Spleen (tissue), 11 donors: ENCODE results near the gene AKAP6. TPM values are rescaled to one million over a fixed set of nuclear protein-coding genes. Genes with fewer than 3 reads are reported as not detected.

ENCODE experiments used
- DNase-seq: peaks from one replicate; pipeline ENCODE4 v3.0.0-alpha.2; 2020
- H3K27ac ChIP-seq, 8 donors: fragments of 200-600 bp; sonication (generic) in 7 of 8; 1 replicate in 4 of 8; 2 replicates in 4 of 8; pipeline versions ENCODE4 v1.5.0 to v1.8.0; 2016 to 2021; ENCODE audit warnings: inconsistent platforms in 4 of 8, mild to moderate bottlenecking in 4 of 8, moderate library complexity in 1 of 8
- H3K27me3 ChIP-seq, 7 donors: fragments of 200-600 bp; sonication (generic) in 6 of 7; replicated peaks in 1 of 7; 1 replicate in 4 of 7; 2 replicates in 3 of 7; pipeline versions ENCODE4 v1.5.0 to v1.8.0; 2016 to 2021; ENCODE audit warnings: inconsistent platforms in 3 of 7, mild to moderate bottlenecking in 1 of 7
- H3K36me3 ChIP-seq, 6 donors: fragments of 200-600 bp; sonication (generic) in 5 of 6; 1 replicate in 4 of 6; 2 replicates in 2 of 6; pipeline versions ENCODE4 v1.5.0 to v1.8.0; 2016 to 2021; ENCODE audit warnings: inconsistent platforms in 2 of 6
- H3K4me1 ChIP-seq, 6 donors: fragments of 200-600 bp; sonication (generic) in 5 of 6; 1 replicate in 3 of 6; 2 replicates in 3 of 6; pipeline versions ENCODE4 v1.5.0 to v1.8.0; 2016 to 2021; ENCODE audit warnings: inconsistent platforms in 3 of 6
- H3K4me3 ChIP-seq, 8 donors: fragments of 200-600 bp; sonication (generic) in 7 of 8; 1 replicate in 4 of 8; 2 replicates in 4 of 8; pipeline versions ENCODE4 v1.5.0 to v1.8.0; 2016 to 2021; ENCODE audit warnings: inconsistent platforms in 4 of 8, mild to moderate bottlenecking in 4 of 8, moderate library complexity in 2 of 8
- H3K9me3 ChIP-seq, 8 donors: fragments of 200-600 bp; sonication (generic) in 7 of 8; 1 replicate in 4 of 8; 2 replicates in 4 of 8; pipeline versions ENCODE4 v1.5.0 to v1.8.0; 2016 to 2021; ENCODE audit warnings: inconsistent platforms in 4 of 8
- POLR2A ChIP-seq, 3 donors: fragments of 450-650 bp; IDR thresholded peaks; one replicate each; pipeline ENCODE4 v1.5.1; 2017; ENCODE audit warnings: antibody characterized with exemption in 3 of 3, mild to moderate bottlenecking in 1 of 3
- POLR2AphosphoS5 ChIP-seq, 3 donors: sonication (generic); formaldehyde crosslinking; IDR thresholded peaks; one replicate each; pipeline ENCODE4 v1.5.1; 2017; ENCODE audit warnings: antibody characterized with exemption in 3 of 3
- WGBS, 5 donors: extraction: QIAGEN DNeasy Blood & Tissue Kit in 3 of 5; methylation state at CpG; one replicate each; pipeline versions ENCODE4 v1.1.5 to v1.1.7; 2013 to 2018; 5-methylcytosine and 5-hydroxymethylcytosine counted together
- intact Hi-C: fragments of 100-400 bp; cut with DNase I; formaldehyde crosslinking; loops from one replicate; pipeline ENCODE4 v1.15.0; 2023; ENCODE audit warnings: low total_unique reads
- polyA plus RNA-seq, 3 donors: library from polyadenylated mRNA; stranded (reverse); fragments of 200-250 nt; gene quantifications; one replicate each; pipeline ENCODE4 v1.2.1, GENCODE V29; 2013
- total RNA-seq, 7 donors: library from RNA; depleted of rRNA in 3 of 7; stranded (reverse); fragments of >200 nt in 3 of 7; fragmentation: NEBNext Ultra II Directional in 4 of 7; extraction: Animal tissue kit (Norgen Biotek cat#: 25700) in 4 of 7; gene quantifications; one replicate each; pipeline versions ENCODE4 v1.1.0 to v1.2.1, GENCODE V29; 2016 to 2021
- TF ChIP-seq, protein P1 (sequence below), 11 experiments: fragments of 200-600 bp in 7 of 11; fragments of 450-650 bp in 4 of 11; sonication (generic) in 4 of 11; IDR thresholded peaks in 8 of 11; conservative IDR thresholded peaks in 3 of 11; 1 replicate in 7 of 11; 2 replicates in 4 of 11; pipeline versions ENCODE4 v1.4.0 to v1.8.0; 2016 to 2021; ENCODE audit warnings: antibody characterized with exemption in 11 of 11, inconsistent platforms in 4 of 11, mild to moderate bottlenecking in 1 of 11
- donor health status: healthy with polysubstance abuse.
- donor health status: DM: no; HTN: no; CAD: no; lungs with moderate emphysema.
- donor health status: DM: no; HTN: no; CAD: no.
- donor health status: Bipolar disorder and iron deficiency.
- donor health status: healthy.
- donor health status: DM: no; HTN: no; CAD: no.
- donor health status: DM: yes; HTN: yes; CAD: no.

Gene AKAP6
- total and polyA plus RNA-seq, 10 donors: 0.20 to 12.1 (median 4.8) TPM

DNA sequence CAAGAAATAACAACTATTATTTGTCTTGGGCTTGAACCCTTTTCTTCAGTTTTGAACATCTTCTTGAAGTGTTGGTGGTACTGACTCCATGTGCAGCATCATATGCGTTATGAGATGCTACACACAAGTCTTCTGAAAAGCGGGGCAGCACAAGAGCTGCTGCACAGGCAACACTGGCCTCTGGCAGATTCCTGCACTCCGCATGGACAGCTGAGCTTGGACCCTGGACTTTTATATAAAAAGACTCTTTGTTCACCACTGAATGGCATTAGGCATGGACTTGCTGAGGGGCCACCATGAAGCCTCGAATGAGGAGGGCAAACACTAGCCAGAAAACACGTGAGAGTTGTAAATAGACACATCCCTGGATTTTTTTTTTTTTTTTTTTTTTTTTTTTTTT lies 398.7 kb downstream of the AKAP6 start:
- no peaks in the 10 kb centered on the region for H3K4me1 ChIP-seq
- peak; percentile 53 for DNase-seq
- no peaks in the 10 kb centered on the region for H3K27me3 ChIP-seq
- no peak overlapping the region for H3K27ac ChIP-seq
- no peak overlapping the region for H3K4me3 ChIP-seq
- intact Hi-C loops: no loop called here
- 84 to 90% (median 86%) methylated on average over 5 of the region's 5 CpGs for WGBS, 5 donors
- TF ChIP-seq, protein P1, sequence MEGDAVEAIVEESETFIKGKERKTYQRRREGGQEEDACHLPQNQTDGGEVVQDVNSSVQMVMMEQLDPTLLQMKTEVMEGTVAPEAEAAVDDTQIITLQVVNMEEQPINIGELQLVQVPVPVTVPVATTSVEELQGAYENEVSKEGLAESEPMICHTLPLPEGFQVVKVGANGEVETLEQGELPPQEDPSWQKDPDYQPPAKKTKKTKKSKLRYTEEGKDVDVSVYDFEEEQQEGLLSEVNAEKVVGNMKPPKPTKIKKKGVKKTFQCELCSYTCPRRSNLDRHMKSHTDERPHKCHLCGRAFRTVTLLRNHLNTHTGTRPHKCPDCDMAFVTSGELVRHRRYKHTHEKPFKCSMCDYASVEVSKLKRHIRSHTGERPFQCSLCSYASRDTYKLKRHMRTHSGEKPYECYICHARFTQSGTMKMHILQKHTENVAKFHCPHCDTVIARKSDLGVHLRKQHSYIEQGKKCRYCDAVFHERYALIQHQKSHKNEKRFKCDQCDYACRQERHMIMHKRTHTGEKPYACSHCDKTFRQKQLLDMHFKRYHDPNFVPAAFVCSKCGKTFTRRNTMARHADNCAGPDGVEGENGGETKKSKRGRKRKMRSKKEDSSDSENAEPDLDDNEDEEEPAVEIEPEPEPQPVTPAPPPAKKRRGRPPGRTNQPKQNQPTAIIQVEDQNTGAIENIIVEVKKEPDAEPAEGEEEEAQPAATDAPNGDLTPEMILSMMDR (IDR thresholded peaks at IDR 0.05 in 8 of 11, conservative IDR thresholded peaks at IDR 0.05 in 3 of 11): no peak
- no peaks in the 10 kb centered on the region for H3K36me3 ChIP-seq
- H3K9me3 ChIP-seq: no peaks in the 10 kb centered on the region

DNA sequence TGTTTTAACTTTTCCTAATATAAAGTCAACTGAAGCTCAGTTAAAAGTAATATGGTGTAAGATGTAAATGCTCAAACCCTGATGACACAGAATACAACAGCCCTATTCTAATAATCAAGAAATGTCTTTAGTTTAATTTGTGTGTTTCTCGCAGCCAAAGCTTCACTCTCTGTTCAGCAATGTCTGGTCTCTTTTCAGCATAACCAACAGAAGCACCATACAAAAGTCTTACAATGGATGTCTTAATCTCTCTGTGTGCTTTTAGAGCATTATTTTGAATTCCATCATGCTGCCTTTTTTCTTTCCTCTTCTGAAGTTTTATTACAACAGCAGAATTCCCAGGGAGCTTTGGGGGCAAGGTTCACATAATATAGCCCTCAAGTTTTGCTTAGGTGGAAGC lies 399.4 kb downstream of the AKAP6 start:
- Histone ChIP-seq H3K27ac (no peak overlapping the region), H3K9me3 (no peaks in the 10 kb centered on the region), H3K27me3 (no peaks in the 10 kb centered on the region), H3K36me3 (no peaks in the 10 kb centered on the region), H3K4me1 (no peaks in the 10 kb centered on the region), H3K4me3 (no peak overlapping the region)
- intact Hi-C loops: no loop called here
- DNase-seq: no peak
- TF ChIP-seq, protein P1 (IDR thresholded peaks at IDR 0.05 in 8 of 11, conservative IDR thresholded peaks at IDR 0.05 in 3 of 11): no peak
- TF ChIP-seq POLR2A (IDR thresholded peaks at IDR 0.05) (no peak), POLR2AphosphoS5 (IDR thresholded peaks at IDR 0.05) (no peak)
- WGBS, 5 donors: 78 to 91% (median 84%) methylated on average over 1 of the region's 1 CpG

DNA sequence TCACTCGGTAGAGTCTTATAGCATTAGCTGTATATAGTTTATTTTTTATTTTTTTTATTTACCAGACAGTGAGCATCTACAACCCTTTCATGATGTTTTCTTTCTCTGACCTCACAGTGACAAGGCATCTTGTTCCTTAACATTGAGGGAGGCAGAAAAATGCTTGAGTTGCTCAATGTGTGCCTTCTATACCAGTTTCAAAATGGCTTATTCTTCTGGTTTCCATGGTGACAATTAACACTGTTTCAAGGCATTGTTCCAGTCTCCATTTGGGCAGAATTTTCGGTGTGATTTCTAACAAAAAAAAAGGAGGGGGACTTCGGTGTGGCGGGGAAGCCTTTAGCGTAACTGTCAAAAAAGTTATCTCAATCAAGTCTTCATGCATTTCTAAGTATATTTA lies 399.9 kb downstream of the AKAP6 start:
- no peak overlapping the region for H3K4me3 ChIP-seq

DNA sequence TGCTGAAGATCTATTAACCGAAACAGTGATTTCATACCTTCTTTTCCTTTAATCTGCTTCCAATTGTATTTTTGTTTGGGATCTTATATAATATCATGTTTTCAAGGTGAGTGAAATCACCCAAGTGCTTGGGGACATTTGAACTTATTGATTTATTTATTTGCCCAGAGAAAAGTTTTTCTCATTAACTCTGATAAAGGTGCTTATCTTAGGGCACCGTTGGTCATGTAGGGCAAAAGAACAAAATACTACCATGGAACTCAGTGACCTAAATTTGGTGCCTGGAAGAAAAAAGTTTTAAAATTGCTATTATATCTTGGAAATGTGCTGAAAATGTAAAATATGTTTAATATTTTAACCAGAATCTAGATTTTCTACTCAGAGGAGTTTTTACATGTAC lies 402.2 kb downstream of the AKAP6 start:
- Histone ChIP-seq H3K4me1 (no peaks in the 10 kb centered on the region), H3K27me3 (no peaks in the 10 kb centered on the region), H3K4me3 (no peak overlapping the region), H3K9me3 (no peaks in the 10 kb centered on the region), H3K36me3 (no peaks in the 10 kb centered on the region), H3K27ac (no peak overlapping the region)
- 81 to 85% (median 83%) methylated on average over 2 of the region's 2 CpGs for WGBS, 5 donors
- no peak for DNase-seq
- intact Hi-C loops: no loop called here
- TF ChIP-seq POLR2A (IDR thresholded peaks at IDR 0.05): no peak
- no peak for TF ChIP-seq POLR2AphosphoS5 (IDR thresholded peaks at IDR 0.05)
- TF ChIP-seq, protein P1 (IDR thresholded peaks at IDR 0.05 in 8 of 11, conservative IDR thresholded peaks at IDR 0.05 in 3 of 11): no peak

More for the DNA sequence above, 399.9 kb downstream of the AKAP6 start:
- no peak for DNase-seq
- no peaks in the 10 kb centered on the region for H3K9me3 ChIP-seq
- TF ChIP-seq POLR2A (IDR thresholded peaks at IDR 0.05) (no peak), POLR2AphosphoS5 (IDR thresholded peaks at IDR 0.05) (no peak)
- TF ChIP-seq, protein P1 (IDR thresholded peaks at IDR 0.05 in 8 of 11, conservative IDR thresholded peaks at IDR 0.05 in 3 of 11): no peak
- intact Hi-C loops: no loop called here
- H3K27me3 ChIP-seq: no peaks in the 10 kb centered on the region
- 87 to 96% (median 93%) methylated on average over 5 of the region's 5 CpGs for WGBS, 5 donors
- H3K36me3 ChIP-seq: no peaks in the 10 kb centered on the region
- no peaks in the 10 kb centered on the region for H3K4me1 ChIP-seq
- no peak overlapping the region for H3K27ac ChIP-seq
